Stimulated activated naive CD8-positive, alpha-beta T cell treated with anti-CD3 and anti-CD28 coated beads, Interleukin-15, Interleukin-2, amounts not matched to agents 100 ng/mL and 50 ng/mL, for 24 hours (primary cell): ENCODE measurements around the gene TOPAZ1.

Experiments
- H3K27ac Mint-ChIP-seq: one replicate; pipeline ENCODE4 v1.8.0; 2021; ENCODE audit warnings: mild to moderate bottlenecking, mixed read lengths
- H3K27me3 Mint-ChIP-seq: one replicate; pipeline ENCODE4 v1.8.0; 2021; ENCODE audit warnings: mixed read lengths
- H3K36me3 Mint-ChIP-seq: one replicate; pipeline ENCODE4 v1.8.0; 2021; ENCODE audit warnings: low read depth, mixed read lengths
- H3K4me1 Mint-ChIP-seq: one replicate; pipeline ENCODE4 v1.8.0; 2021; ENCODE audit warnings: low read depth, mixed read lengths
- H3K4me3 Mint-ChIP-seq: one replicate; pipeline ENCODE4 v1.8.0; 2021; ENCODE audit warnings: mild to moderate bottlenecking, mixed read lengths
- H3K9me3 Mint-ChIP-seq: one replicate; pipeline ENCODE4 v1.8.0; 2021; ENCODE audit warnings: mixed read lengths

The TOPAZ1 gene

DNA sequence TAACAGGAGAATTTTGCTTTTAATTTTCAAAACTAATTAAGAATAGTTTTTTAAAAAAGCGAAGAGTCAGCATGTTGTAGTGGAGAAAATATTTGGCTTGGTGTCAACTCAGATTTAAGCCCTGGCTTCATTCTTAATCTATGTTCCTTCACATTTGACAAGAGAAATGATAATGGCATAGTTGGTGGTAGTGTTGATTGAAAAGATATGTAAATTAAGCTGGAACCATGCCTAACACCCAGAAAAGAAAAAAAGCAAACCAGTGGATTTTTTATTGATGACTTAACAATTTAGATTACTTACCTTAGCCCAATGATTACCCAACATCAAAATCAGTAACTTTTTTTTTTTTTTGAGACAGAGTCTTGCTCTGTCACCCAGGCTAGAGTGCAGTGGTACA lies 124.3 kb downstream of the TOPAZ1 start:
- no peaks in the 10 kb centered on the region for H3K4me1 Mint-ChIP-seq
- H3K4me3 Mint-ChIP-seq, result no peak overlapping the region

GRCh38 chr3:44375450-44375849 lies 133.8 kb downstream of the TOPAZ1 start:
- Mint-ChIP-seq H3K9me3 (peaks cover 21% of the 10 kb centered on the region), H3K4me1 (no peaks in the 10 kb centered on the region), H3K27me3 (no peaks in the 10 kb centered on the region), H3K36me3 (peaks cover 29% of the 10 kb centered on the region), H3K27ac (no peak overlapping the region), H3K4me3 (no peak overlapping the region)

More for the DNA sequence above, 124.3 kb downstream of the TOPAZ1 start:
- Mint-ChIP-seq H3K9me3 (no peaks in the 10 kb centered on the region), H3K27ac (no peak overlapping the region), H3K36me3 (peaks cover 32% of the 10 kb centered on the region), H3K27me3 (no peaks in the 10 kb centered on the region)
